ENCODE measurements around the gene SIRT7.

DNA sequence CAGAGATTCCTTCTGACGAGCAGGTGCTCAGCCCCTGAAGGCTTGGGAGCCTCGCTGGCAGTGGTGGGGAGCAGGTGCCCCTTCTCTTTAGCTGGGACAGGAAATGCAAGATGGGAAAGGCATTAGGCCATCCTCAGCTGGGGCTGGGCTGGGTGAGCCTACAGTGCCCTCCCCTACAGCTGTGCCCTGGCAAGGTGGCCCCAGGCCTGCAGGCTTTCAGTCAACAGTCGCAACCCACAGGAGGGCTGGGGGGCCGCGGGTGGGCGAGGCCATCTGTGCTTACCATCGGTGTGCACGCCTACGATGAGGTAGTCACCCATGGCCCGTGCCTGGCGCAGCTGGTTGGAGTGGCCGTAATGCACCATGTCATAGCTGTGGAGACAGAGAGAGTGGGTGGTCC, 8.7 kb downstream of the SIRT7 start:
- no peak for TF ChIP-seq EZH2 (IDR thresholded peaks at IDR 0.05; ENCODE audit: low read length, missing control alignments)
- TF ChIP-seq, protein P1, sequence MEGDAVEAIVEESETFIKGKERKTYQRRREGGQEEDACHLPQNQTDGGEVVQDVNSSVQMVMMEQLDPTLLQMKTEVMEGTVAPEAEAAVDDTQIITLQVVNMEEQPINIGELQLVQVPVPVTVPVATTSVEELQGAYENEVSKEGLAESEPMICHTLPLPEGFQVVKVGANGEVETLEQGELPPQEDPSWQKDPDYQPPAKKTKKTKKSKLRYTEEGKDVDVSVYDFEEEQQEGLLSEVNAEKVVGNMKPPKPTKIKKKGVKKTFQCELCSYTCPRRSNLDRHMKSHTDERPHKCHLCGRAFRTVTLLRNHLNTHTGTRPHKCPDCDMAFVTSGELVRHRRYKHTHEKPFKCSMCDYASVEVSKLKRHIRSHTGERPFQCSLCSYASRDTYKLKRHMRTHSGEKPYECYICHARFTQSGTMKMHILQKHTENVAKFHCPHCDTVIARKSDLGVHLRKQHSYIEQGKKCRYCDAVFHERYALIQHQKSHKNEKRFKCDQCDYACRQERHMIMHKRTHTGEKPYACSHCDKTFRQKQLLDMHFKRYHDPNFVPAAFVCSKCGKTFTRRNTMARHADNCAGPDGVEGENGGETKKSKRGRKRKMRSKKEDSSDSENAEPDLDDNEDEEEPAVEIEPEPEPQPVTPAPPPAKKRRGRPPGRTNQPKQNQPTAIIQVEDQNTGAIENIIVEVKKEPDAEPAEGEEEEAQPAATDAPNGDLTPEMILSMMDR (conservative IDR thresholded peaks at IDR 0.05 in 1 of 2, IDR thresholded peaks at IDR 0.05 in 1 of 2; ENCODE audit: low read depth in 1 of 2, low read length in 2 of 2), result no peak

Data from fibroblast of lung (primary cell).